ENCODE results near the gene AMOTL2. TPM values are rescaled to one million over a fixed set of nuclear protein-coding genes. Genes with fewer than 3 reads are reported as not detected.

Gene AMOTL2
- total and polyA plus RNA-seq, 10 of the 15 experiments (the other 5 are each of a cell fraction or from before 2014, with no cell fraction given) = 0.20 to 0.33 TPM; not detected in 8

- Histone ChIP-seq H3K4me1 (ENCODE audit: control insufficient read depth, insufficient read depth, low read length) (no peaks in the 10 kb centered on the region), H3K27me3 (replicated peaks in 1 of 2; ENCODE audit: control insufficient read depth in 2 of 2, insufficient read depth in 2 of 2, low read length in 1 of 2) (peaks cover 2 to 4% of the 10 kb centered on the region in 2 experiments), H4K20me1 (ENCODE audit: control insufficient read depth, insufficient read depth) (no peaks in the 10 kb centered on the region), H3K4me3 (no peak overlapping the region), H2AFZ (ENCODE audit: control insufficient read depth, low read depth, low read length) (no peak overlapping the region), H3K4me2 (ENCODE audit: control insufficient read depth, insufficient read depth) (no peak overlapping the region), H3K9me3 (replicated peaks; ENCODE audit: control insufficient read depth, insufficient read depth, low read length) (no peaks in the 10 kb centered on the region), H3K79me2 (ENCODE audit: control insufficient read depth, insufficient read depth, low read length) (no peaks in the 10 kb centered on the region), H3K27ac (ENCODE audit: control insufficient read depth, insufficient read depth) (no peak overlapping the region), H3K36me3 (ENCODE audit: control insufficient read depth in 2 of 2, insufficient read depth in 2 of 2, low read length in 1 of 2) (no peaks in the 10 kb centered on the region), H3K9ac (ENCODE audit: control insufficient read depth, insufficient read depth, low read length) (no peak overlapping the region)
- ChIA-PET RAD21 (ENCODE audit: unreplicated experiment) (no interaction called here), SMC1A (ENCODE audit: uncharacterized antibody, unreplicated experiment) (no interaction called here), CTCF (interaction anchor here (0.7 to 2.7 kb wide), 3 partner anchors 114 to 124 kb away, joined by 3 to 9 read pairs (median 4); no protein-coding TSS in a partner anchor), POLR2A (no interaction called here)
- intact Hi-C loops (cut with micrococcal nuclease; ENCODE audit: unreplicated experiment) = loop anchor here (2.0 kb wide), 1 partner anchor 115 kb away; no protein-coding TSS in a partner anchor
- FAIRE-seq = no peak
- BruUV-seq (replicated peaks) = no TSS peak
- 54% methylated on average over 13 of the region's 13 CpGs for WGBS (ENCODE audit: insufficient coverage, insufficient replicate concordance, low lambda C conversion rate, missing lambda C conversion rate)
- DNase-seq (ENCODE audit: low read depth, low spot score) = no peak
- no peak for ATAC-seq
- in situ Hi-C loops (cut with MboI) = no loop called here
- no peak for TF ChIP-seq ZBTB40 (IDR thresholded peaks at IDR 0.05; ENCODE audit: borderline replicate concordance)
- no peak for TF ChIP-seq RBBP5 (conservative IDR thresholded peaks at IDR 0.05)
- TF ChIP-seq, protein P1, sequence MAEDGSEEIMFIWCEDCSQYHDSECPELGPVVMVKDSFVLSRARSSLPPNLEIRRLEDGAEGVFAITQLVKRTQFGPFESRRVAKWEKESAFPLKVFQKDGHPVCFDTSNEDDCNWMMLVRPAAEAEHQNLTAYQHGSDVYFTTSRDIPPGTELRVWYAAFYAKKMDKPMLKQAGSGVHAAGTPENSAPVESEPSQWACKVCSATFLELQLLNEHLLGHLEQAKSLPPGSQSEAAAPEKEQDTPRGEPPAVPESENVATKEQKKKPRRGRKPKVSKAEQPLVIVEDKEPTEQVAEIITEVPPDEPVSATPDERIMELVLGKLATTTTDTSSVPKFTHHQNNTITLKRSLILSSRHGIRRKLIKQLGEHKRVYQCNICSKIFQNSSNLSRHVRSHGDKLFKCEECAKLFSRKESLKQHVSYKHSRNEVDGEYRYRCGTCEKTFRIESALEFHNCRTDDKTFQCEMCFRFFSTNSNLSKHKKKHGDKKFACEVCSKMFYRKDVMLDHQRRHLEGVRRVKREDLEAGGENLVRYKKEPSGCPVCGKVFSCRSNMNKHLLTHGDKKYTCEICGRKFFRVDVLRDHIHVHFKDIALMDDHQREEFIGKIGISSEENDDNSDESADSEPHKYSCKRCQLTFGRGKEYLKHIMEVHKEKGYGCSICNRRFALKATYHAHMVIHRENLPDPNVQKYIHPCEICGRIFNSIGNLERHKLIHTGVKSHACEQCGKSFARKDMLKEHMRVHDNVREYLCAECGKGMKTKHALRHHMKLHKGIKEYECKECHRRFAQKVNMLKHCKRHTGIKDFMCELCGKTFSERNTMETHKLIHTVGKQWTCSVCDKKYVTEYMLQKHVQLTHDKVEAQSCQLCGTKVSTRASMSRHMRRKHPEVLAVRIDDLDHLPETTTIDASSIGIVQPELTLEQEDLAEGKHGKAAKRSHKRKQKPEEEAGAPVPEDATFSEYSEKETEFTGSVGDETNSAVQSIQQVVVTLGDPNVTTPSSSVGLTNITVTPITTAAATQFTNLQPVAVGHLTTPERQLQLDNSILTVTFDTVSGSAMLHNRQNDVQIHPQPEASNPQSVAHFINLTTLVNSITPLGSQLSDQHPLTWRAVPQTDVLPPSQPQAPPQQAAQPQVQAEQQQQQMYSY (CRISPR knock-in tag; IDR thresholded peaks at IDR 0.05) = no peak
- TF ChIP-seq ZNF274 (IDR thresholded peaks at IDR 0.05; ENCODE audit: insufficient read depth, insufficient read length) = no peak
- TF ChIP-seq MYC (IDR thresholded peaks at IDR 0.05; ENCODE audit: insufficient read depth, insufficient read length, insufficient replicate concordance, low read length, severe bottlenecking) = no peak
- no peak for TF ChIP-seq ETV6 (conservative IDR thresholded peaks at IDR 0.05 in 1 of 2, IDR thresholded peaks at IDR 0.05 in 1 of 2; ENCODE audit: borderline replicate concordance in 1 of 2, low read depth in 1 of 2)
- TF ChIP-seq TARDBP (IDR thresholded peaks at IDR 0.05; ENCODE audit: borderline replicate concordance) = no peak
- no peak for TF ChIP-seq PML (IDR thresholded peaks at IDR 0.05; ENCODE audit: low read length)
- TF ChIP-seq ATF2 (IDR thresholded peaks at IDR 0.05; ENCODE audit: low read length) = no peak
- TF ChIP-seq BACH1 (IDR thresholded peaks at IDR 0.05; ENCODE audit: borderline replicate concordance) = no peak
These were observed 14.9 kb downstream of the AMOTL2 start for GRCh38 chr3:134359121-134360010.
